Astrocyte (in vitro differentiated cells and primary cell): ENCODE results near the gene TMEM31. TPM values are rescaled to one million over a fixed set of nuclear protein-coding genes. Genes with fewer than 3 reads are reported as not detected.

Experiments
- DNase-seq: peaks from one replicate; pipeline ENCODE4 v3.0.0-alpha.2; 2010; ENCODE audit warnings: low read depth
- FAIRE-seq: peaks from 2 replicates; lab custom pipeline; 2011; peaks lifted over from hg19 to GRCh38; lab: Jason Lieb, UNC
- H2AFZ ChIP-seq: 2 replicates; pipeline ENCODE4 v1.6.0; 2012; ENCODE audit warnings: low read depth, low read length, inconsistent platforms
- H3K27ac ChIP-seq: 2 replicates; pipeline ENCODE4 v1.5.1; 2011; ENCODE audit warnings: low read depth, low read length, inconsistent platforms
- H3K27me3 ChIP-seq: 2 replicates; pipeline ENCODE4 v1.6.0; 2011; ENCODE audit warnings: low read length, inconsistent platforms; ENCODE audit not compliant: insufficient read depth
- H3K36me3 ChIP-seq: 2 replicates; pipeline ENCODE4 v1.5.1; 2011; ENCODE audit warnings: low read length, inconsistent platforms; ENCODE audit not compliant: insufficient read depth
- H3K4me1 ChIP-seq: 2 replicates; pipeline ENCODE4 v1.5.1; 2011; ENCODE audit warnings: low read length, inconsistent platforms; ENCODE audit not compliant: insufficient read depth
- H3K4me2 ChIP-seq: 2 replicates; pipeline ENCODE4 v1.6.0; 2012; ENCODE audit warnings: low read length, inconsistent platforms
- H3K4me3 ChIP-seq: 2 replicates; pipeline ENCODE4 v1.5.1; 2011; ENCODE audit warnings: low read depth, mild to moderate bottlenecking, low read length, inconsistent platforms; ENCODE audit not compliant: insufficient read depth
- H3K79me2 ChIP-seq: 2 replicates; pipeline ENCODE4 v1.6.0; 2012; ENCODE audit warnings: mild to moderate bottlenecking, low read length, inconsistent platforms; ENCODE audit not compliant: insufficient read depth
- H3K9ac ChIP-seq: 2 replicates; pipeline ENCODE4 v1.6.0; 2012; ENCODE audit warnings: mild to moderate bottlenecking, low read length, inconsistent platforms
- H3K9me3 ChIP-seq: 2 replicates; pipeline ENCODE4 v1.5.1; 2012; ENCODE audit warnings: low read depth, mild to moderate bottlenecking, low read length, inconsistent platforms; ENCODE audit not compliant: insufficient read depth
- H4K20me1 ChIP-seq: 2 replicates; pipeline ENCODE4 v1.6.0; 2012; ENCODE audit warnings: low read length, inconsistent platforms; ENCODE audit not compliant: insufficient read depth
- H3K27ac Mint-ChIP-seq: one replicate; pipeline ENCODE4 v1.8.0; 2021; ENCODE audit warnings: mild to moderate bottlenecking, mixed read lengths; ENCODE audit not compliant: unreplicated experiment
- H3K27me3 Mint-ChIP-seq: one replicate; pipeline ENCODE4 v1.8.0; 2021; ENCODE audit warnings: low read depth, mixed read lengths; ENCODE audit not compliant: unreplicated experiment
- H3K36me3 Mint-ChIP-seq: one replicate; pipeline ENCODE4 v1.8.0; 2021; ENCODE audit warnings: low read depth, mixed read lengths; ENCODE audit not compliant: unreplicated experiment
- H3K4me1 Mint-ChIP-seq: one replicate; pipeline ENCODE4 v1.8.0; 2021; ENCODE audit warnings: low read depth, mixed read lengths; ENCODE audit not compliant: unreplicated experiment
- H3K4me3 Mint-ChIP-seq: one replicate; pipeline ENCODE4 v1.8.0; 2021; ENCODE audit warnings: mild to moderate bottlenecking, moderate library complexity, mixed read lengths; ENCODE audit not compliant: unreplicated experiment
- H3K9me3 Mint-ChIP-seq: one replicate; pipeline ENCODE4 v1.8.0; 2021; ENCODE audit warnings: mild to moderate bottlenecking, mixed read lengths; ENCODE audit not compliant: unreplicated experiment
- EZH2 ChIP-seq: IDR thresholded peaks from 2 replicates; pipeline ENCODE4 v1.6.1; 2012; ENCODE audit warnings: mild to moderate bottlenecking, low read length, inconsistent platforms; ENCODE audit not compliant: insufficient read depth
- total RNA-seq: library from RNA; stranded (reverse); gene quantifications from 2 replicates; pipeline ENCODE4 v1.2.1, GENCODE V29; 2021
- TF ChIP-seq, protein P1 (sequence below): IDR thresholded peaks from 2 replicates; pipeline ENCODE4 v1.5.1; 2011; ENCODE audit warnings: low read depth, mild to moderate bottlenecking, inconsistent platforms, low read length, moderate library complexity; ENCODE audit not compliant: insufficient read depth

TMEM31 gene
- total RNA-seq, 1 donor from 2014 or later, result 0.43 TPM

DNA sequence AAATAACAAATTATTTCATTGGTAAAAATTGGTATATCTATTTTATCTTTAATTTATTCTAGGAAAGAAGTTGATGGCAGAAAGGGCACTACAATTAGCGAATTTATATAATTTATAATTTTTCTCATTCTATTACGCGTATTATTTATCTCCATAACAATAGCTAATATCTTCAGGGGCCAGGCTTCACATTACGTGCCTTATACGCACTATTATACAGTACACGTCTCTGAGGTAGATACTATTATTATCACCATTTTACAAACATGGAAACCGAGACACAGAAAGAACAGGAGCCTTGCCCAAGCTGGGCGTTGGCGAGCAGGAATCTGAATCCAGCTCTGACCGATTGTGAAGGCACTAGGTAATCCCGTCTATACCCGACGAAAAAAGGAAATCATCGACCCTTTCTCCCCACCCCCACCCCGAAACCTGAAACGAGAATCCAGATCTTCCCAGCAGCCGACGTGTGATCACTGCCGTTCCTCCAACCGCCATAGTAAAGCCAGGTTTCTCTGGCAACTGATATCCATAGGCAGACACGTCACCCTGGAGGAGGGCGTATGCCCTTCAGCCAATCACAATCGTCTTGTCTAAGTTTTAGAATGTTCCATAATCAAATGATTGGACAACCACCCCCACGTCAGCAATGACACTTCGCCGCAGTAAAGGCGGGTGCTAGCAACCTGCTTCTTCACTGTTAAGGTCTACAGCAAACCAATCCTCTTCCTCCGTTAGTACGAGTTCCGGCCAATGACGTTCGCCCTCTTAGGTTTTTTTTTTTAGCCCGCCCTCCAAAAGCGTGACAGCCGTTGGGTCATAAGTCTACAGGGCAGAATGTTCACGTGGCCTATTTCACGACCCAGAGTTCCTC is 24.3 kb upstream of the TMEM31 start, which contains the start of gene MORF4L2:
Gene MORF4L2, minus strand, starts transcription at position 501 of the 874 bp plus-strand sequence. CDS start 9,672 bp downstream, outside the sequence.
- Histone ChIP-seq H4K20me1 (peaks cover 17% of the 10 kb centered on the region), H3K36me3 (peaks cover 20% of the 10 kb centered on the region), H3K4me2 (peak within 1 kb of the TSS; percentile 95), H3K27ac (peak within 1 kb of the TSS; percentile 99), H3K27me3 (no peaks in the 10 kb centered on the region), H3K9me3 (no peaks in the 10 kb centered on the region), H3K9ac (peak within 1 kb of the TSS; percentile 100), H3K79me2 (peaks cover 47% of the 10 kb centered on the region), H3K4me3 (peak within 1 kb of the TSS; percentile 99), H3K4me1 (peaks cover 8% of the 10 kb centered on the region), H2AFZ (peak within 1 kb of the TSS; percentile 78)
- Mint-ChIP-seq H3K27ac (peak within 1 kb of the TSS; percentile 97), H3K27me3 (no peaks in the 10 kb centered on the region), H3K36me3 (no peaks in the 10 kb centered on the region), H3K9me3 (no peaks in the 10 kb centered on the region), H3K4me1 (peaks cover 5% of the 10 kb centered on the region), H3K4me3 (no peak within 1 kb of the TSS)
- peak; percentile 99 for DNase-seq
- peak; percentile 99 for FAIRE-seq
- TF ChIP-seq, protein P1, sequence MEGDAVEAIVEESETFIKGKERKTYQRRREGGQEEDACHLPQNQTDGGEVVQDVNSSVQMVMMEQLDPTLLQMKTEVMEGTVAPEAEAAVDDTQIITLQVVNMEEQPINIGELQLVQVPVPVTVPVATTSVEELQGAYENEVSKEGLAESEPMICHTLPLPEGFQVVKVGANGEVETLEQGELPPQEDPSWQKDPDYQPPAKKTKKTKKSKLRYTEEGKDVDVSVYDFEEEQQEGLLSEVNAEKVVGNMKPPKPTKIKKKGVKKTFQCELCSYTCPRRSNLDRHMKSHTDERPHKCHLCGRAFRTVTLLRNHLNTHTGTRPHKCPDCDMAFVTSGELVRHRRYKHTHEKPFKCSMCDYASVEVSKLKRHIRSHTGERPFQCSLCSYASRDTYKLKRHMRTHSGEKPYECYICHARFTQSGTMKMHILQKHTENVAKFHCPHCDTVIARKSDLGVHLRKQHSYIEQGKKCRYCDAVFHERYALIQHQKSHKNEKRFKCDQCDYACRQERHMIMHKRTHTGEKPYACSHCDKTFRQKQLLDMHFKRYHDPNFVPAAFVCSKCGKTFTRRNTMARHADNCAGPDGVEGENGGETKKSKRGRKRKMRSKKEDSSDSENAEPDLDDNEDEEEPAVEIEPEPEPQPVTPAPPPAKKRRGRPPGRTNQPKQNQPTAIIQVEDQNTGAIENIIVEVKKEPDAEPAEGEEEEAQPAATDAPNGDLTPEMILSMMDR, result no peak
- no peak for TF ChIP-seq EZH2

DNA sequence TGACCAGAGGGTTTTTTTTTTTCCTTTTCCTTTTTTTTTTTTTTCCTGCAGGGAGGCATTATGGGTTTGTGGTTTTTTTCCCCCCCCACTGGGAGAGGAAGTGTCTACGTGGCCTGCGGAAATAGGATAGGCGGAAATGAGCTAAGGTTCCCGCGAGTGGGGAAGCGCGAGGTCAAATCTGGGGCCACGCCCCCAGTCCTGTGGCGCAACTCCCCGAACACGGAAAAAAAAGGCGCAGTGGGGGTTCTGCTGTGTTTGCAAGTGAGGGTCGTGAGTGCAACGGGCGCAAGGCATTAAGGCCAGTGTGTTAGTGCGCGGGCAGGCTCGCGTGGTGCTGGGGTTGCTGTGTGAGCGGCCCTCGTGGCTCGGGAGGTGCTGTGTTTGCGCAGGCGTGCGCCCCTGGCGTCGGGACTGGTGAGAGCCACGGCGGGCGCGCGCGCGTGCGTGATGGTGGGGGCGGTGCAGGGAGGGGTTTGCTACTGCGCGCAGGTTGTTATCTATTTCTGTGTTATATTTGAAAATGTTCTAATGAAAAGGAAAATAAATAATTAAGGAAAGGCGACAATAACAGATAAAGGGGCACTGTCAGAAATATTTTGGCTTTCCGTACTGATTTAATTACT is 23.5 kb upstream of the TMEM31 start:
- H3K9me3 ChIP-seq, result no peaks in the 10 kb centered on the region
- Mint-ChIP-seq H3K27ac (no peak overlapping the region), H3K36me3 (no peaks in the 10 kb centered on the region), H3K9me3 (no peaks in the 10 kb centered on the region), H3K4me1 (peaks cover 5% of the 10 kb centered on the region), H3K4me3 (no peak overlapping the region), H3K27me3 (no peaks in the 10 kb centered on the region)
- peaks cover 41% of the 10 kb centered on the region for H3K79me2 ChIP-seq
- TF ChIP-seq EZH2, result no peak
- TF ChIP-seq, protein P1, result no peak
- peak overlapping the region; percentile 95 for H3K4me2 ChIP-seq
- no peak for FAIRE-seq
- peak overlapping the region; percentile 99 for H3K27ac ChIP-seq
- H2AFZ ChIP-seq, result peak overlapping the region; percentile 78
- peak overlapping the region; percentile 100 for H3K9ac ChIP-seq
- peak; percentile 67 for DNase-seq
- H3K27me3 ChIP-seq, result no peaks in the 10 kb centered on the region
- H3K4me3 ChIP-seq, result peak overlapping the region; percentile 84
- peaks cover 18% of the 10 kb centered on the region for H3K36me3 ChIP-seq
- peaks cover 17% of the 10 kb centered on the region for H4K20me1 ChIP-seq
- H3K4me1 ChIP-seq, result peaks cover 8% of the 10 kb centered on the region
